DMS53 treated with DMSO at 0.1 percent for 48 hours (cell line): Measurements from ENCODE around the gene RCE1.

ENCODE experiments used
- DNase-seq: peaks from one replicate; lab custom pipeline; 2025; ENCODE audit not compliant: unreplicated experiment; lab: John Stamatoyannopoulos, UW

The RCE1 gene

GRCh38 chr11:66856496-66857233 lies 13.4 kb downstream of the RCE1 start, which contains the start of gene LRFN4:
TSS of gene LRFN4 (plus strand) at chr11:66857064. CDS start at chr11:66857745, 681 bp downstream.
- DNase-seq: peak; percentile 42

- no peak for DNase-seq
These were observed 14.1 kb downstream of the RCE1 start for GRCh38 chr11:66857234-66857926.

DNA sequence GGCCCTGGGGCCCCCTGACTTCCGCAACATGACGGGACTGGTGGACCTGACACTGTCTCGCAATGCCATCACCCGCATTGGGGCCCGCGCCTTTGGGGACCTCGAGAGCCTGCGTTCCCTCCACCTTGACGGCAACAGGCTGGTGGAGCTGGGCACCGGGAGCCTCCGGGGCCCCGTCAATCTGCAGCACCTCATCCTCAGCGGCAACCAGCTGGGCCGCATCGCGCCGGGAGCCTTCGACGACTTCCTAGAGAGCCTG lies 14.6 kb downstream of the RCE1 start:
- no peak for DNase-seq

GRCh38 chr11:66858186-66858938 lies 15.1 kb downstream of the RCE1 start:
- no peak for DNase-seq

DNA sequence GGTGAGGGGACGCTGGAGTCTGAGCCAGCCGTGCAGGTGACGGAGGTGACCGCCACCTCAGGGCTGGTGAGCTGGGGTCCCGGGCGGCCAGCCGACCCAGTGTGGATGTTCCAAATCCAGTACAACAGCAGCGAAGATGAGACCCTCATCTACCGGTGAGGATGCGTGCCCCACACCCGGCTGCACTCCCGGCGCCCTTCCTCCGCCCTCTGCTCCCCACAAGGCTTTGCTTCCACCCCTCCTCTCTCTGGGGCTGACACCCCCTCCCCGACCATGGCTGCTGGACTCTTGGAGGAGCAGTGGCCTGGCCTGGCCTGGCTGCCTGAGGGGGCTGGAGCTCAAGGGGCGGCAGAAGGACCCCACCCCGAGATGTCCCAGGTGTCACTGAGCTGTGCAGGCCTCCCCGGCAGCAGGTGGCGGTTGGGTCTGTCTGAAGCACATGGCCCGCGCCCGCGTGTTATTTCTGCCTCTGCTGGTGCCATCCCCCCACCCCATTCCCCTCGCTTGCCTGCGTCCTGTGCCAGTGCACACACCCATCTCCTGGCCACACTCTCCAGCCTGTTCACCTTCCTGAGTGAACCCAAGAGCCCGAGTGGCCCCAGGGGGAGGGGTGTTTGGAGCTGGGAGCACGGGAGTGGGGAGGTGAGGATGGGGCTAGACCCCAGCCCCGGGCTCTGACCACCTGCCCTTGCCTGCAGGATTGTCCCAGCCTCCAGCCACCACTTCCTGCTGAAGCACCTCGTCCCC lies 15.9 kb downstream of the RCE1 start:
- no peak for DNase-seq

DNA sequence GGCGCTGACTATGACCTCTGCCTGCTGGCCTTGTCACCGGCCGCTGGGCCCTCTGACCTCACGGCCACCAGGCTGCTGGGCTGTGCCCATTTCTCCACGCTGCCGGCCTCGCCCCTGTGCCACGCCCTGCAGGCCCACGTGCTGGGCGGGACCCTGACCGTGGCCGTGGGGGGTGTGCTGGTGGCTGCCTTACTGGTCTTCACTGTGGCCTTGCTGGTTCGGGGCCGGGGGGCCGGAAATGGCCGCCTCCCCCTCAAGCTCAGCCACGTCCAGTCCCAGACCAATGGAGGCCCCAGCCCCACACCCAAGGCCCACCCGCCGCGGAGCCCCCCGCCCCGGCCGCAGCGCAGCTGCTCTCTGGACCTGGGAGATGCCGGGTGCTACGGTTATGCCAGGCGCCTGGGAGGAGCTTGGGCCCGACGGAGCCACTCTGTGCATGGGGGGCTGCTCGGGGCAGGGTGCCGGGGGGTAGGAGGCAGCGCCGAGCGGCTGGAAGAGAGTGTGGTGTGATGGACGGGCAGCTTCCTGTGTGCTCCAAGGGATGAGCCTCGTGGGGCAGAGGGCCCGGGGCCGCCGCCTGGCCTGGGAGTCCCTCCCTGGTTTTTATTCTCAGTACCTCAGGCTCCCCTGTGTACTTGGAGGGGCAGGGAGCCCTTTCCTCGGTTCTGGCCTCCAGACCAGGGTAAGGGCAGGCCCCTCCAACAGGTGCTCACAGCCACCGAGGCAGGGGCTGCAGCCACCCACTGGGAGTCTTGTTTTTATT lies 16.6 kb downstream of the RCE1 start:
- no peak for DNase-seq

DNA sequence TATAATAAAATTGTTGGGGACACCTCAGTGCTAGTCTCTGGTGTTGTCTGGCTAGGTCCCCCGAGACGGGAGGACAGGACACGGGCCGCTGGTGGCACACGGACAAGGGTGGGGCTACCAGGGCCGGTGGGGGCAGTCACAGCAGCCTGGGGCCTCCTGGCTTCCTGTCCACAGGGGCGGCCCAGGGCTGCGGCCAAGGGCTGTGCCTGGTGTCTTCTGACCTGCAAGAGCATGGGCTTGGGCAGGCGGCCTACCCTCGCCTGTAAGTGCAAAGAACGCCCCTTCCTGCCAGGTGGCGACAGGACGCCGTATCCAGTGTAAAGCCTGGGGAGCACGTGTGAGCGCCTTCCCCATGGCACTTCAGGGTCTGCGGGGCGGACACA lies 17.2 kb downstream of the RCE1 start:
- no peak for DNase-seq

DNA sequence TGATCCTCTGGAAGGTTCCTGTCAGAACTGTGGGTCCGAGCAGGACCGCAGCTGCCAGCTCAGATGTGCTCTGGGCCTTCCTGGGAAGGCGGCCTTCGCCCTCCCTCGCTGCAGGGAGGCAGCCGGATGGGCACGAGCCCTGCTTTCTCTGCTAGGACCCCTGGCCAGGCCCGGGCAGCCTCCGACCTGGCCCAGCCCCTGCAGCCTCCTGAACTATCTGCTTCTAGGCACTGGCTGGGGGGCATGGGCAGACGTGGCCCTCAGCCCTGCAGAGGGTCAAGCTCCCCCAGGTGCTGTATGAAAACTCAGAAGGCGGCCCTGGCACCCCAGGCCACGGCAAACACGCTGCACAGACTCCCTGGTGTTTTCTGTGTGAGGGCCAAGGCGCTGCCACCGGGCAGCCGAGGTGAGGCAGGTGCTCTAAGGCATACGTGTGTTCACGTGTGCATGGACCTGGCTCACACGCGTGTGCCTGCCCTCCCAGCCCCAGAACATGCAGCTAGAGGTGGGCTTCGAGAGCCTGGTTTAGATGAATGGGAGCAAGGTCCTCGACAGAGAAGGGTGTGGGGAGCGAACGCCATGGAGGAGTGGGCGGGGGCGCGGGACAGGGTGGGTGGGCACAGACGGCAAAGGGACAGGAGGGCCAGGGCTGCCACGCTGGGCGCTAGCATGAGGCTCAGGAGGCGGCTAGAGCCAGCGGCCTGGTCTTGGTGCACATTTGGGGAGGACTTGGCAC lies 18.0 kb downstream of the RCE1 start:
- no peak for DNase-seq

GRCh38 chr11:66861774-66862558 lies 18.7 kb downstream of the RCE1 start:
- DNase-seq: no peak

DNA sequence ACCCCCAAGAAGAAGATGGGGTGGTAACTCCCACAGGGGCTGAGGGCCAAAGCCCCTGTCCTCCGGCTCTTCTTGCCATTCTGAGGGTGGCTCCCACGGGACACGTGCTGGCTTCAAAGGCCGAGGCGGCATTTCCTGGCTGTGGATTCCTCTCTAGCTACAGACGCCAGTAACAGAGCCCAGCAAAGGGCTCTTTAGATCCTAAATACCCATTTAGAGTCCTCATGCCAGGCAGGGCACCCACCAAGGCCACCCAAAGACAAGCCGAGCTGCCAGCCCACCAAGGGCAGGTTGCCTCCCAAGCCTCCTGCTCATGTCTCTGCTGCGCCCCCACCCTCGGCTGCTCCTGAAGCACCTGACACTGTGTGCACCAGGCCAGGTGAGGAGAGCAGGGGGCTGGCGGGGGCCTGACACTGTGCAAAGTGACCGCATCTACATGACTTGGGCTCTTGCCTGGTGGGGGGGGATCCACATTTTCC lies 19.4 kb downstream of the RCE1 start:
- no peak for DNase-seq

DNA sequence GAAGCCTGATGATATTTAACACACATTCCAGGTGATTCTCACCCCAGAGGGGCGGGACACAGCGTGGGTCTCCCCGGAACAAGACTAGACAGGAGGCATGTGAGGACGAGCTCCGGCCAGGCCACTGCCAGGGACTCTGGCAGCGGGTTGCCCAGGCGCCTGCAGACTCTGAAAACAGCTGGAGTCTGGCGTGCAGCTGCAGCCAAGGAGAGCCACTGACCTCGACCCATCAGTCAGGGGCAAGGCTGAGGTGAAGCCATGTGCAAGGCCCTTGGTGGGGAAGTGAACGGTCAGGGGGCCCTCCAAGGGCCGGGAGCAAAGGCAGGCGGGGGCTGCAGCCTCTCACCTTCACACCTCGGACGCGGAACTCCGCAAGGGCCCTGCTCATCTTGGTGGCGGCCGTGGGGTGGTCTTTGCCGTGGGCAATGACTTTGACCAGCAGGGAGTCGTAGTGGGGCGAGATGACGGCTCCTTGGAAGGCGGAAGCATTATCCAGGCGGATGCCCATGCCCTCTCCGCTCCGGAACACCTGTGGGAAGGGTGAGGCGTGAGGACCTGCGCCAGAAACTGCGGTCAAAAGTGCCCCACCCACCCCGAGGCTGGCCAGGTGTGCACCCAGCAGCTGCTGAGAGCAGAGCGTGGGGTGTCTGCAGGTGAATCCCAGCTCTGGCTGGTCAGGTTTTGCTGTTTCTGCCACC lies 20.3 kb downstream of the RCE1 start:
- no peak for DNase-seq

DNA sequence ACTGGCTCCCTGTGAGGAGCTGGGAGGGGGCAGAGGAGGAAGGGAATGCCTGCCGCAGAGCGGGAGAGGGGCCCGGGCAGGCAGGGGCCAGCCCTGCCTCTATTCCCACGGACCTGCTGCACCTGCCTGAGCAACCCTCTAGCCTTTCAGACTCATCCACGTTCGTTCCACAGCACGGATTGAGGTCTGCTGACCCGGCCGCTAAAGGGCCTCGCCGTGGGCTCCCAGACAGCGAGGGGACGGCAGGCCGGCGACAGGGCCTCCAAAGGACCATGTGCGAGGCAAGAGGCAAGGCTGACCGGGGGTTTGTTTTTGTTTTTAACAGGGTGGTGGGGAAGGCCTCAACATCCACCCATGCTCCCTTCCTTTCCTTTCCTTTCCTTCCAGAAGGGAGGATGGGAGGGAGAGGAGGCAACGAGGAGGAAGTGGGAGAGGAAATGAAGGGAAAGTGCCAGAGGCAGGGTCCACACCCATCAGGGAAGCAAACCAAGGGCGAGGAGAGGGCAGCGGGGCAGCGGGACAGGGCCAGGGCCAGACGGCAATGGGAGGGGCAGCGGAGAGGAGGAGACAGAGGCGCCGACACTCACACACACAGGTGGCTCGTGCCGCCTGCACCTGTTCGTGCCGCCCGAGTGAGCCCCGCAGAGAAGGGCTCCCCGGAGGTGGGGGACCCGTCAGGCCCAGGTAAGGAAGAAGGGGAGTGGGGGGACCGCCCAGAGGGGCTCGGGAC lies 21.1 kb downstream of the RCE1 start:
- DNase-seq: peak; percentile 75

- DNase-seq: peak; percentile 70
These were observed 21.9 kb downstream of the RCE1 start for GRCh38 chr11:66864924-66865697.

DNA sequence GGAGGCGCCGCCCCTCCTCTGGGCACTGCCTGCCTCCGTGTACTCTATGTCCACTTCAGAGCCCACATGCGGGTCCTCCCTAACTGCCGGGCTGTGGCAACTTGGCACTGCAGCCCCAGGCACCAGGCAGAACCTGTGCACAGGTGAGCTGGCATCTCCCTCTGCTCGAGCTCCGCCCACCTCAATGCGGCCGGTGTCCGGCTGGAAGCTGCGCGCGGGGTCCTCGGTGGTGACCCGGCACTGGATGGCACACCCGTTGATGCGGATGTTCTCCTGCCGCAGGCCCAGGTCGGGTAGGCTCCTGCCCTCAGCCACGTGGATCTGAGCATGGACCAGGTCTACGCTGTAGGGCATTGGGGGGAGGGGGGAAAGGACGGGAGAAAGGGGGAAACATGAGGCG lies 22.8 kb downstream of the RCE1 start:
- no peak for DNase-seq

DNA sequence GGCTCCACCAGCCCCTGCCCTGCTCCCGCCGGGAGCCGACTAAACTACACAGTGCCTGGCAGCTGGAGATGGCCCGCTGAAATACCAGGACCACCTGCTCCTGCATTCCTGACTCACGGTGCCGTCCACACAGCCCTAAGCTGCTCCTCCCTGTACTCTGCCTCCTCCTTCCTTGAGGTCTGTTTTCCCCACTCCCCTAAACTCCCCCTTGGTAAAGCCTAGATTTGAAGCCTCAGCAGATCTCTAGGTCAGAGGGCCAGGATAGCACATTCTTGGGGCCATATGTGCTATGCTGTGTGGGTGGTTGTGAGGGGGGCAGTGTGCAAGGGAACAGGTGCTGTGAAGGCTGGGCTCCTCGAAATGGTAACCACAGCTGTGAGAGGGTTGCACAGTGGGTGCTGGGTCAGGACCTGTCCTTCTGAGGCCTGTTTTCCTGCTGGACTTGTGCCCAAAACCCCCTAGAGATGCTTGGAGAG lies 23.3 kb downstream of the RCE1 start:
- DNase-seq: no peak

DNA sequence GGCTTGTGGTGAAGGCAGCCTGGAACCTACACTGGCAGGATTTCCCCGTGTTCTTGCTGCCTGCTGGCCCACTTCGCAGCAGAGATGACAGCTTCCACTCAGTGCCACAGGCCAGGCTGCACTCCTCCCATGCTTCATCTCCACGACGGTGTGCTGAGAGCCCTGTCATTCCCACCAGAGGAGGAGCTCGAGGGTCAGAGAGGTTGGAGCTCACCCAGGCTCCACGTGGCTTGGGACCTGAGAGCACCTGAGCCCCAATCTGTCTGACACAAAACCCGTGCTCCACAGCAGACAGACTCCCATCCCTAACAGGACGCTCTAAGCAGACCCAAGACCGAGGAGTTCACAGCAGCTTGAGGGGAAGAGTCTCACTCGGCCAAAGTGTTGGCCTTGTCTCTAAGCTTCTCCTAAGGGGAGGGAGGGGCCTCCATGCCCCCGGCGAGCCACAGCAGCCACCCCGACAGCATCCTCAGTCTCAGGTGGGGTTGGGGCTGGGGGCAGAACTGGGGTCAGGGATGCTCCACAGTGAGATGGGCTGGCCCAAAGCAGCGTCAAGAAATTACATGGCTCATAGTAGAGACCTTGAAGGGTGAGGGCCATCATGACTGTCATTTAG lies 24.3 kb downstream of the RCE1 start:
- no peak for DNase-seq
